Measurements from ENCODE around the gene ZBTB9.

Gene ZBTB9, protein sequence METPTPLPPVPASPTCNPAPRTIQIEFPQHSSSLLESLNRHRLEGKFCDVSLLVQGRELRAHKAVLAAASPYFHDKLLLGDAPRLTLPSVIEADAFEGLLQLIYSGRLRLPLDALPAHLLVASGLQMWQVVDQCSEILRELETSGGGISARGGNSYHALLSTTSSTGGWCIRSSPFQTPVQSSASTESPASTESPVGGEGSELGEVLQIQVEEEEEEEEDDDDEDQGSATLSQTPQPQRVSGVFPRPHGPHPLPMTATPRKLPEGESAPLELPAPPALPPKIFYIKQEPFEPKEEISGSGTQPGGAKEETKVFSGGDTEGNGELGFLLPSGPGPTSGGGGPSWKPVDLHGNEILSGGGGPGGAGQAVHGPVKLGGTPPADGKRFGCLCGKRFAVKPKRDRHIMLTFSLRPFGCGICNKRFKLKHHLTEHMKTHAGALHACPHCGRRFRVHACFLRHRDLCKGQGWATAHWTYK

DNA sequence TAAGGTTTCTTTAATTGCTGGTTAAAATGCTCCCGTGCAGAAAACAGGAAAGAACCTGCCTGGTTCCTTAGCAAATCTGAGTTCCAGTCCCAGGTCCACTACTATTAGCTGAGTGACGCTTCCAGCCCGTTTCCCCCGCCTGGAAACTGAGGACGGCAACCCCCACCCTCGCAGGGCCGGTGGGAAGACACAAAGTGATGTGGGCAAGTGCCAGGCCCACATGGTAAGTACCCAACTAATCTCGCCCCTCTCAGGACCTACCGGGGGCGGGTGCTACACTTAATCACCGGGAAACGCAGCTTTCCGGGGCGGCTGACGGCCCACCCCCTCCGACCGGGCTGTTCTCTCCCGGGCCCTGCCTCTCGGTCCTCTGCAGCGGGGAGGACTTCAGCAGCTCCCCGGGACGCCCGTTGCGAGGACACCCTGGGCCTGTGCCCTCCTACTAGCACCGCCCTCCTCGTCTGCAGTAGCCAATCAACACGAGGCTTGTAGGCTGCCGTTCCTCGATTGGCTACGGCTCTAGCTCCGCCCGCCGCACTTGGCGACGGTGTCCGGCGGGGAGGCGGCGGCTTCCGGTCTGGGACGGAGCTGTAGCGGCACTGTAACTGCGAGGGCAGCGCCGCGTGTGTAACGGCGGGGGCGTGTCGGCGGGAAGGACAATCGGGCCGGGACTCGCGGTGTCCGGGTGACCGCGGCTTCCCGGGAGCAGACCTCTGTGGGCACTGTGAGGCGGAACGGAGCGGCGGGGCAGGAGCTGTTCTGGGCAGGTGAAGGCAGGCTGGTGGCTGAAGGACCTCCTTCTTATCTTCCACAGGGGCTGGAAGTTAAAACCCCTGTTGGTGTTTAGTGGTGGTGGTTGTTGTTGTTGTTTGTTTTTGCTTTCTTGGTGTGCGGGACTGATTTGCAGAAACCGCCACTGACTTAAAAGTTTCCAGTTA, at the start of gene ZBTB9:
Gene ZBTB9, plus strand, starts transcription at position 568 of the 938 bp plus-strand sequence. CDS start 525 bp downstream, outside the sequence.
- peak; percentile 86 for DNase-seq (ENCODE audit: low read depth in 2 of 2)

DNA sequence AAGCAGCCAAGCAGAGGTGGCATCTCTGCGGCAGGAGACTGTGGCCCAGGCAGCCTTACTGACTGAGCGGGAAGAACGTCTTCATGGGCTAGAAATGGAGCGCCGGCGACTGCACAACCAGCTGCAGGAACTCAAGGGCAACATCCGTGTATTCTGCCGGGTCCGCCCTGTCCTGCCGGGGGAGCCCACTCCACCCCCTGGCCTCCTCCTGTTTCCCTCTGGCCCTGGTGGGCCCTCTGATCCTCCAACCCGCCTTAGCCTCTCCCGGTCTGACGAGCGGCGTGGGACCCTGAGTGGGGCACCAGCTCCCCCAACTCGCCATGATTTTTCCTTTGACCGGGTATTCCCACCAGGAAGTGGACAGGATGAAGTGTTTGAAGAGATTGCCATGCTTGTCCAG, 49.5 kb upstream of the ZBTB9 start:
- no peak for DNase-seq (ENCODE audit: low read depth in 2 of 2)

DNA sequence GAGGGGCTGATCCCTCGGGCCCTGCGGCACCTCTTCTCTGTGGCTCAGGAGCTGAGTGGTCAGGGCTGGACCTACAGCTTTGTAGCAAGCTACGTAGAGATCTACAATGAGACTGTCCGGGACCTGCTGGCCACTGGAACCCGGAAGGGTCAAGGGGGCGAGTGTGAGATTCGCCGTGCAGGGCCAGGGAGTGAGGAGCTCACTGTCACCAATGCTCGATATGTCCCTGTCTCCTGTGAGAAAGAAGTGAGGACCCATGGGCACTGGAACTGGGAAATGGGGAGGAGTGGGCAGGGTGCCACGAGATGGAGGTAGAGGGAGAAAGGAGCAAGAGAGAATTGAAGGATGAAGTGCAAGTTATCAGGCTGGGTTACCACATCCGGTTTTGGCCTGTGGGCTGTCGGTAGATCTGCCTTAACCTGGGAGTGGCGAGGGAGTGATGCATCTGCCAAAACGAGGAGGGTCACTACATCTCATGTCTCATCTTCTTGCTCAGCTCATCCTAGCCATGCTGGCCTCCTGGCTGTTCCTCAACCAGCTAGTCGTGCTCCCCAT, 48.9 kb upstream of the ZBTB9 start:
- no peak for DNase-seq (ENCODE audit: low read depth in 2 of 2)

DNA sequence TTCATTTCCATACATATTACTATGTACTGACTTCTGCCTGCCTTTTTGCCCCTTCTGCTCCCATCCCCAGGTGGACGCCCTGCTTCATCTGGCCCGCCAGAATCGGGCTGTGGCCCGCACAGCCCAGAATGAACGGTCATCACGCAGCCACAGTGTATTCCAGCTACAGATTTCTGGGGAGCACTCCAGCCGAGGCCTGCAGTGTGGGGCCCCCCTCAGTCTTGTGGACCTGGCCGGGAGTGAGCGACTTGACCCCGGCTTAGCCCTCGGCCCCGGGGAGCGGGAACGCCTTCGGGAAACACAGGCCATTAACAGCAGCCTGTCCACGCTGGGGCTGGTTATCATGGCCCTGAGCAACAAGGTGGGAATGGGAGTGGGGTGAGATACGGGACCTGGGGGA, 48.2 kb upstream of the ZBTB9 start:
- DNase-seq (ENCODE audit: low read depth in 2 of 2): no peak

DNA sequence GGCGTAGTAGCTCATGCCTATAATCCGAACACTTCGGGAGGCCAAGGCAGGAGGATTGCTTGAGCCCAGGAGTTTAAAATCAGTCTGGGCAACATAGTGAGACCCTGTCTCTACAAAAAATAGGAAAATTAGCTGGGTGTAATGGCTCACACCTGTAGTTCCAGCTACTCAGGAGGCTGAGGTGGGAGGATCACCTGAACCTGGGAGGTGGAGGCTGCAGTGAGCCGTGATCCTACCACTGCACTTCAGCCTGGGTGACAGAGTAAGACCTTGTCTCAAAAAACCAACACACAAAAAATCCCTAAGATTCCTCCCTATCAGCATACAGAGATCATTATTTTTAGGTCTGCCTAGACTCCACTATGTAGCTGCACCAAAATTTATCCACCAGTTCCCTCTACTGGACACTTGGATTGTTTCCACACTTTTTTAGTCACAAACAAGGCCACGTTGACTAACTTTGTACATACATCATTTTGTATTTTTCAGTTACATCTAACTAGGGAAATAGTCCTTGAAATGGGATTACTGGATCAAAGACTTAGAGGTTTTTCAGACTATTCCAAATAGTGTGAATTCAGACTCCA, 47.2 kb upstream of the ZBTB9 start:
- DNase-seq (ENCODE audit: low read depth in 2 of 2): no peak

DNA sequence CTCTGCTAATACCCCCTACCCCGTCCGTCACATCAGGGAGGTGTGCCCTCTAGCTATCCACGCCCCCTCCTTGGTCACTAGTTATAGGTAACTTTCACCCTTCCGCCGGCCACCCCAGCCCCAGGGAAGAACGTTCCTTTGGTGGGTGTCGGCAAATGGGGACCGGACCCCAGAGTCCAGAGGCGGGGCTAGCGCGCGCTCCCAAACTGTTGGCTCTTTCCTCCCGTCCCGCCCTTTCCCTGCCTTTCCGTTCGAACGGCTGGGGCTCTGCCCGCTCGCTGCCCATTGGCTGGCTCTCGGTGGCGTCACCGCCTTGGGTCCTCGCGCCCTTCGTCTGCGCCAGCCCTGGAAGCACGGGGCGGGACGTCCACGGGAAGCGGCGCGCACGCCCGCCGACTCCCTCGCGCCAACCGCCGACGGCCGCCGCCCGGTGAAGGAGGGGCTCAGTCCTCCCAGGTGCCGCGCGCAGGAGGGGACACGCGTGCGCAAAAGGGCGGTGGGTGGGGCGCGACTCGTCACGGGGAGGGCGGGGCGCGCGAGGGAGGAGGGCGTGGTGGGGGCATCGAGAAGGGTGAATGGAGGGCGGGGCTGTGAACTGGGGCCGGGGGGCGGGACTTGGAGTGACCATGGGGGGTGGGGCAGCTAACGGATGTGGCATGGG, 44.2 kb upstream of the ZBTB9 start:
- DNase-seq (ENCODE audit: low read depth in 2 of 2): peak; percentile 97

DNA sequence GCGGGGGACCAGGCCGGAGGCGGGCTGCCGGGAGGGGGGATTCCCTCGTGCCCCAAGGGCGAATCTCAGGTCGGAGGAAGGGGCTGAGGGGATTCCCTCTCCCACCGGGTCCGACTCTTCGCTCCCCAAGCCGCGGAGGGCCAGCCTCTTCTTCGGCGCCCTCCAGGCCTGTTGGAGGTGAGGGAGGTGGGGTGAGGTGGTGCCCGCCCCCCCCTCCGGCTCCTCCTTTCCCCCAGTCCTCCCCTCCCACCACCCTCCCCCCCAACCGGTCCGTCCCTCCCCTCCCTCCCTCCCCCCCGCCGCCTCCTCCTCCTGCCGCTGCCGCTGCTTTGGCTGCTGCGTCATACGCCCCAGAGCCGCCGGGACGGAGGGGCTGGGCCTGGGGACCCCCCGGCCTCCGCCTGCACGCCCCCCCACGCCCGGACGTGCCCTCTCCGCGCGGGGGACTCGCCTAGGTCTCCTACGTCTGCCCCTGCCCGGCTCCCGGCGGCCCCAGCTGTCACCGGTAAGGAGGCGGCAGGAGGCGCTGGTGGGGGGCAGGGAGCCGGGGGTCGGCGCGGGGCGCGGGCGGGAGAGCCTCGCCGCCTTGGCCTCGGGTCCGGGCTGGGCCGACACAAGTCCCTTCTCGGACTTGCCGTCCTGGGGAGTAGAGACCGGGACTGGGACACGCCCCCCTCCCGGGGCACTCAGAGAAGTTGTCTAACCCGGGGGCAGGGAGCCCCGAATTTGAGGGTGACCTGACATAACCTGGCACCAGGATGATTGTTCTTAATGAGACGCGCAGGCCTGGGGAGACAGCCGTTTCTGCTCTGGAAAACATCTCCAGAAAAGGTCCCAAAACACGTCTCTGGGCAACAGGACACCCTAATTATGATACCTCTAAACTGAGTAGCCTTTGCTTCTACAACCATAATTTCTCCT, 43.4 kb upstream of the ZBTB9 start, which contains the start of gene PHF1:
Gene PHF1, plus strand, starts transcription at position 304 of the 921 bp plus-strand sequence. CDS start 1,250 bp downstream, outside the sequence.
- DNase-seq (ENCODE audit: low read depth in 2 of 2): peak; percentile 52 to 62

DNA sequence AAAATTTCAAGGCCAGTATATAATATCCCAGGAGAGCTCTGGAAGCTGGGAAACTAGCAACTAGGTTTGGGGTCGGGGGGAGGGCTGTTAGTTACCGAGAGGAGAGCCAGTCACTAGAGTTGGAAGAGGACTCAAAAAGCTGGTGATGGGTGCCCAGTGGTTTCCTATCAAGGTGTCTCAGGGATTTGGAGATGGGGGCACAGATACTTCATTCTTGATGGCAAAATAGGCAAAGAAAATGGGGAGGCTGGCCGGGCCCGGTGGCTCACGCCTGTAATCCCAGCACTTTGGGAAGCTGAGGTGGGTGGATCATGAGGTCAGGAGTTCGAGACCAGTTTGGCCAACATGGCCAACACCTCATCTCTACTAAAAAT, 42.8 kb upstream of the ZBTB9 start:
- DNase-seq (ENCODE audit: low read depth in 2 of 2): no peak

DNA sequence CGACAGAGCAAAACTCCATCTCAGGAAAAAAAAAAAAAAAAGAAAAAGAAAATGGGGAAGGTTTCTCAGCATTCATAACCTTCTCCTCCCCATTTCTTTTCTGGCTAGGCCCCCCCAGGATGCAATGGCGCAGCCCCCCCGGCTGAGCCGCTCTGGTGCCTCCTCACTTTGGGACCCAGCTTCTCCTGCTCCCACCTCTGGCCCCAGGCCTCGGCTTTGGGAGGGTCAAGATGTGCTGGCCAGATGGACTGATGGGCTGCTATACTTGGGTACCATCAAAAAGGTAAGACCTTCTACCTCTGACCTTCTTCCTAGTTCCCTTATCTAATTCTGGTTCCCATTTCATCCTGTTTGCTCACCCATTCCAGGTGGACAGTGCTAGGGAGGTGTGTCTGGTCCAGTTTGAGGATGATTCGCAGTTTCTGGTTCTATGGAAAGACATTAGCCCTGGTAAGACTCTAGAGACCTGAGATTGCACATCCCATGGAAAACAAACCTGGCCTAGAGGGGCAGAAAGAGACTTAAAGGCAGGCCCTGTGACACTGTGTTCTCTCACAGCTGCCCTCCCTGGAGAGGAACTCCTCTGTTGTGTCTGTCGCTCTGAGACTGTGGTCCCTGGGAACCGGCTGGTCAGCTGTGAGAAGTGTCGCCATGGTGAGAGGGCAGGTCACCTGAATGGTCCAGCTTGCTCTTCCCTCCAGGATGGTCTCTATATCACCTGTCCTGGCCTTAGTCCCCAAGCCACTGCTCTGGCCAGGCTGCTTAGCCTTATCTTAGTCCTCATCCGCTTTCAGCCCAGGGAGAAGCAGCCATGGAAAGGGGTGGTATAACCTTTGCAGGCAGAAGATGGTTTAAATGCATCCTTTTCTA, 42.0 kb upstream of the ZBTB9 start:
- no peak for DNase-seq (ENCODE audit: low read depth in 2 of 2)

DNA sequence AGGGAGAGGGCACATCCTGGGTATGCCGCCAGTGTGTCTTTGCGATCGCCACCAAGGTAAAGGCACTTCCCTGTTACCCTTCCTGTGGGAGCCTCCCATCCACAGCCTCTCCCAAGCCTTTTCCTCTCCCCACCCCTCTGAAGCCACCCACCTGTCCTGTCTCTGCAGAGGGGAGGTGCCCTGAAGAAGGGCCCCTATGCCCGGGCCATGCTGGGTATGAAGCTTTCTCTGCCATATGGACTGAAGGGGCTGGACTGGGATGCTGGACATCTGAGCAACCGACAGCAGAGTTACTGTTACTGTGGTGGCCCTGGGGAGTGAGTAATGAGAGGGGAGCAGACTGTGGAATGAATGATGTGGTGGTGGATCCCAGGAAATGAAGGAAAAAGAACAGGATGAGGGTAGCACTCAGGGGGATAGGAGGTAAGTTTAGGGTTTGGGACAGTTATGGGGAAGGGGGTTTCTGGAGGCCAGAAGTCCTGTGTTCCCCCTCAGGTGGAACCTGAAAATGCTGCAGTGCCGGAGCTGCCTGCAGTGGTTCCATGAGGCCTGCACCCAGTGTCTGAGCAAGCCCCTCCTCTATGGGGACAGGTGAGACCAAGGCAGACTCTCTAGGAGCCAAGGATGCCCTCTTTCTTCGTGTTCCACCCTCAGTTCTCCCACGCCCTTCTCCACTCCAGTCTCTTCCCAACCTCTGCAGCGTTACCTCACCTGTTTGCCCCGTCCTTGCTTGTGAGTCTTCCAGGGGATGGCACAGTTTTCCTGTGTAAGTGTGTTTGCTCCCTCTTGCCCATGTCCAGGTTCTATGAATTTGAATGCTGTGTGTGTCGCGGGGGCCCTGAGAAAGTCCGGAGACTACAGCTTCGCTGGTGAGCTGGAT, 40.9 kb upstream of the ZBTB9 start:
- DNase-seq (ENCODE audit: low read depth in 2 of 2): no peak

DNA sequence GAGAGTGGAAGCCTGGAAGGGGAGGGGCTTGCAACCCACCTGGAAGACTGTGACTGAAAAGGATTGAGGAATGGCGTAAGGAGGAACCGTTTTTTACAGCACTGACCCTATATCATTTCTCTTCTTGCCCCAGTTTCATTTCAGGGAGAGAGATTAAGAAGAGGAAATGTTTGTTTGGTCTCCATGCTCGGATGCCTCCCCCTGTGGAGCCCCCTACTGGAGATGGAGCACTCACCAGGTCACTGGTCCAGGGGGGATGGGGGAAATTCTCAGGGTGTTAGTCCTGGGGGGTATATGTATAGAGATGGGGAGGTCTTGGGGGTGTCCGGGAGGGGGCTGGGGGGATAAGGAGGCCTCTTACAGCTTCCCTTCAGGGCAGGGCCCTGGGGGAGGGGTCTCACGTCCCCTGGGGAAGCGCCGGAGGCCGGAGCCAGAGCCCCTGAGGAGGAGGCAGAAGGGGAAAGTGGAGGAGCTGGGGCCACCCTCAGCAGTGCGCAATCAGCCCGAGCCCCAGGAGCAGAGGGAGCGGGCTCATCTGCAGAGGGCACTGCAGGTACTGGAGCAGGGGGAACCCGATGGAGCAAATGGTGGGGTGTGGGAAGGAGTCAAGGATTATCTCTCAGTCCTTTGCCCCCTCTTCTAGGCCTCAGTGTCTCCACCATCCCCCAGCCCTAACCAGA, 39.6 kb upstream of the ZBTB9 start:
- DNase-seq (ENCODE audit: low read depth in 2 of 2): no peak

DNA sequence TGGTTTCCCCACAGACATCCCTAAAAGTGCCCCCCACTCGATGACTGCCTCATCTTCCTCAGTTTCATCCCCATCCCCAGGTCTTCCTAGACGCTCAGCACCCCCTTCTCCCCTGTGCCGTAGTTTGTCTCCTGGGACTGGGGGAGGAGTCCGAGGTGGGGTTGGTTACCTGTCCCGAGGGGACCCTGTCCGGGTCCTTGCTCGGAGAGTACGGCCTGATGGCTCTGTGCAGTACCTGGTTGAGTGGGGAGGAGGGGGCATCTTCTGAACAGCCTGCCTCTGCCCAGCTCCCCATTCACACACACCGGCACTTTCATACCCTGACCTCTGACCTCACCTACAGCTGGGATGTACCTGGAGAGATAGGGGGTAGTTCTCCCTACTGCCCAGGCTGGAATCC, 38.5 kb upstream of the ZBTB9 start:
- no peak for DNase-seq (ENCODE audit: low read depth in 2 of 2)

DNA sequence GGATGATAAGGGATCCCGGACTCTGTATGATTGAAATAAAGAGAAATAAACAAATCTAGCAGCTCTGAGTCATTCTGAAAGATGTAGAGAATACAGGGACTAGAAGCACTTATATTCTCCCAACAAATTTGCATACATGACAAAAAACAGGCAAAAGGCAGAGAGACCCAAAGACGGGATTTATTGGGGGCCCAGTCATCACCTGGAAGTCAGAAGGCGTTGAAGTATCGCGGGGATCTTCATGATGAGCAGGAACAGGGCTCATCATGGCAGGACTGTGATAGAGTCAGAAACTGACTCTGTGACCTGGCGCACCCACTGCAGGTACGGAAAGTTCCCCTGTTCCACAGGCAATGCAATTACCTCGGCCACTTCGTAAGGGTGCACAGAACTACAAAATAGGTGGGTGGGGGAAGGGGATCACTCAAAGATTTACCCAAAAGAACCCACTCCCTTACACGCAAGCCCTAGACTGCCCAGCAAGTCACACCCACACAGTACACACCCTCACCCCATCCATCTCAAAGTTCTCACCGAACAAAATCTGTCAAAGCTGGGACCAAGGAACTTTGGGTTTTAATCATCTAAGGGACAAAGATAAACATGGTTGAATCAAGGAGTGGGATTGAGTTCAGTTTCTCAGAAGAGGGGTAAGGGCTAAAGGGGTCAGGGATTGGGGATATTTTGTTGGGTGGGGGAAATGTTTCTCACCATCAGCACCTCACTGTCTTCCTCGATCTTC, 37.8 kb upstream of the ZBTB9 start:
- DNase-seq (ENCODE audit: low read depth in 2 of 2): no peak

DNA sequence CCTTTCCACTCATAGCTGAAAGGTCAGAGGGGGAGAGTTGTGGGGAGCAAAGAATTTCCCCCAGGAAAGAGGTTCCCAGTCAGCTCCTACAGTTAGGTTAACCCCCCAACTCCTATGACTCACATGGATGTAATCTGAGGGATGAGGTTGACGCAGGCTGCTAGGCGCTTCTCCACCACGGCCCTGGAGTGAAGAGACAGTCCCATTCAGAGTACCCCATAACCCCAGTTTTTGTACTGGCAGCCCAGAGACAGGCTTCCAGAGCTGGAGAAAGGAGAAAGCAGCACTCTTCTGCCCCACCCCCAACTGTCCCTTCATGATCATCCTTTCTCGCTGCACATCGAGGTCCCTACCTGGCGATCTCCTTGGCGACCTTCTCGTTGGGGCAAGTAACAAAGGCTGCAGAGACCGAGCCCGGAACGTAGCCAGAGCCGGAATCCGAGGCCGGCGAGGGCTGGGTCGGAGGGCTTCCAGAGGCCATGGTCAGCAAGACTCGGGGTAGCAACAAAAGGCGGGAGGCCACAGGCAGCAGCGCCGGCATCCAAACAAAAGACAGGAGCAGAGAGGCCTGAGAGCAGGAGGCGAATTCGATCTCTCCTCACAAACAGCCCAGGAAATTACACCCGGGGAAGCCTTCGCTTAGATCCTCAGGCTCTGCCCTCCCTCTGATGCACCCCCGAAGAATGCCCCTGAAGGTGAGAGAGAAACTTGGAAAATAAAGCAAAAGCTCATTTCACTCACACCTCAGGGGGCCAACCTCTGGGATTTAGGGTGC, 37.1 kb upstream of the ZBTB9 start:
- DNase-seq (ENCODE audit: low read depth in 2 of 2): no peak

DNA sequence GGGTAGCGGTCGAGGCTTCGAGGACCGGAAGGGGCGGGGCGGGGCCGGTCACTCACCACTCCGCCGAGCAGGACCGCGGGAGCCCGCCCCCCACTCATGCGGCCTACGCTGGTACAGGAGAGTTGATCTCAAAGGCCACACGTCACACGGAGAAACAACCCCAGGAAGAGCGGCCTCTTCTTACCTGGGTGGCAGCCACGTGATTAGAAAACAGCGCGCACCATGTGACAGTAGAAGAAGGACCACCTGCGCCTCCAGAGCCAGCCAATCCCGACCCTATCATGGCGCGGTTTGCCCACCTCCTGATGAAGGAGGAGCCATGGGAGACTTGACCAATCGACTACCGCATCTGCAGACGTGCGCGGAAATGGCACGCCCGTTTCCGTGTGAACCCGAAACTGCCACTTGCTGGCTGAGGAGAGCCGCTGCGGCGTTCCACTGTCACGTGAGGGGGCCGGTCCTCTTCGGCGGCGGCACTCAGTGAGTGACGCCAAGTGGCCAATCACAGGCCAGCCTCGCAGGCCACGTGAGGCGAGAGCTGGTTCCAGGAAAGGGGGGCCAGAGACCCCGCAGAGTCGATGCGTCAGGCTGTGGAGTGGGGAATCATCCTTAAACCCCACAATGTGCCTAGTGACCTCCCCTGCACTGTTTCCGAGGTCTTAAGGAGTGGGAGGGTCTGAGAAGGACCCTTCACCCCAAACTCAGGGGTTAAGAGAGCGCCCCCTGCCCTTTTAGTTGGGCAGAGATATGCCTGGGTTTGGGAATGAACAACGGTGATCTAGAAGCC, 36.3 kb upstream of the ZBTB9 start, which contains the start of gene CUTA:
Gene CUTA, minus strand, starts transcription at position 205 of the 787 bp plus-strand sequence. Its CDS starts 107 bp downstream, at position 98.
- peak; percentile 95 to 96 for DNase-seq (ENCODE audit: low read depth in 2 of 2)
